Esophagus (tissue), 2 donors: ENCODE results near the gene SPATA20. TPM values are rescaled to one million over a fixed set of nuclear protein-coding genes. Genes with fewer than 3 reads are reported as not detected.

Experiments
- H3K27ac ChIP-seq, 2 donors: one replicate each; pipeline ENCODE4 v1.5.1; 2013; ENCODE audit warnings: low read depth in 2 of 2, mild to moderate bottlenecking in 2 of 2, inconsistent platforms in 1 of 2, low read length in 1 of 2, moderate library complexity in 1 of 2
- H3K27me3 ChIP-seq, 2 donors: one replicate each; pipeline ENCODE4 v1.6.1; 2013; ENCODE audit warnings: low read length in 2 of 2, control low read depth in 1 of 2, mild to moderate bottlenecking in 1 of 2; ENCODE audit not compliant: insufficient read depth in 2 of 2, control insufficient read depth in 1 of 2
- H3K36me3 ChIP-seq, 2 donors: one replicate each; pipeline ENCODE4 v1.6.1; 2013; ENCODE audit warnings: low read length in 1 of 2; ENCODE audit not compliant: control insufficient read depth in 2 of 2, insufficient read depth in 2 of 2
- H3K4me1 ChIP-seq, 2 donors: one replicate each; pipeline ENCODE4 v1.6.1; 2013; ENCODE audit warnings: low read length in 1 of 2; ENCODE audit not compliant: control insufficient read depth in 2 of 2, insufficient read depth in 2 of 2
- H3K4me3 ChIP-seq, 2 donors: one replicate each; pipeline ENCODE4 v1.5.1; 2013; ENCODE audit warnings: low read length in 2 of 2, mild to moderate bottlenecking in 2 of 2, low read depth in 1 of 2, moderate library complexity in 1 of 2
- H3K9me3 ChIP-seq, 2 donors: one replicate each; pipeline ENCODE4 v1.6.1; 2013; ENCODE audit warnings: mild to moderate bottlenecking in 2 of 2, low read depth in 1 of 2, low read length in 1 of 2, moderate library complexity in 1 of 2; ENCODE audit not compliant: control insufficient read depth in 2 of 2, insufficient read depth in 1 of 2
- WGBS, 2 donors: extraction: QIAGEN DNeasy Blood & Tissue Kit; methylation state at CpG; one replicate each; pipeline ENCODE4 v1.1.7; 2013; 5-methylcytosine and 5-hydroxymethylcytosine counted together
- polyA plus RNA-seq, 2 donors: library from polyadenylated mRNA; stranded (reverse); fragments of 200-250 nt; gene quantifications; one replicate each; pipeline ENCODE4 v1.2.3, GENCODE V29; 2013
- donor health status: healthy with polysubstance abuse.
- donor health status: Bipolar disorder and iron deficiency.

The SPATA20 gene
- polyA plus RNA-seq, 2 donors, result 11.5 to 26.7 TPM

DNA sequence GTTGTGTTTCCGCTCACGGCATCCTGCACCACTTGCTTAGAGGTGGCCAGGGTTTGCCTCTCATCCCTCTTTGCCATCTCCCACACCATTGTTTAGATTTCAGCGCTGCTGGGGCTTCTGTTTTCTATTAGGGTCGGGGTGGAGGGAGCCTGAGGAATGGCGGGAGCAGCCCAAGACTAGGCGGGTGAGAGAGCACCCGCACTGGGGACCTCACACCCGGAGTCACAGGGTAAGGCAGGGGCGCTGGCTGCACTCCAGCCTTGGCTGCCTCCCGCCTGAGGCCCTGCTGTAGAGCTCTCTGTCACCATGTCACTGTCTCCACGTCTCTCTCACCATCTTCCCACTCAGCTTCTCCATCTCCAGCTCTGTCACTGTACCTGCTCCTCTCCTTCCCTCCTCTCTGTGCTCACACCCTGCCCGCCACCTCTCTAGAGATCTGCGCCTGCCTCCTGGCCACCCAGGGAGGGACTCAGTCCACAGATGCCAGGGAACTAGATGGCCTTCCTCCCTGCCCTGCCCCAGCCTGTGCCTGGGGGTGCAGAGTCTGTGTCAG is 54.9 kb downstream of the SPATA20 start:
- Histone ChIP-seq H3K27ac (no peak overlapping the region), H3K4me3 (no peak overlapping the region), H3K27me3 (no peaks in the 10 kb centered on the region), H3K4me1 (peaks cover 0 to 2% of the 10 kb centered on the region in 2 donors), H3K36me3 (no peaks in the 10 kb centered on the region), H3K9me3 (no peaks in the 10 kb centered on the region)
- WGBS, 2 donors, result 67 to 71% methylated on average over 13 of the region's 13 CpGs

DNA sequence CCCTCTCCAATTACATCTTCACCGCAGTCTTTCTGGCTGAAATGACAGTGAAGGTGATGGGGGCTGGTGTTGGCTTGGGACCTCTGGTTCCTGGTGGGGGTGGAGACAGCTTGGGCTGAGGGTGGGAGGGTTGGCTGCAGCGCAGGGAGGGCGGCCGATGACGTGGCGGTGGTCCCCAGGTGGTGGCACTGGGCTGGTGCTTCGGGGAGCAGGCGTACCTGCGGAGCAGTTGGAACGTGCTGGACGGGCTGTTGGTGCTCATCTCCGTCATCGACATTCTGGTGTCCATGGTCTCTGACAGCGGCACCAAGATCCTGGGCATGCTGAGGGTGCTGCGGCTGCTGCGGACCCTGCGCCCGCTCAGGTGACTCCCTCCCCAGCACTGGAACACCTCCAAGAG is 55.9 kb downstream of the SPATA20 start:
- Histone ChIP-seq H3K27ac (no peak overlapping the region), H3K4me1 (peaks cover 0 to 2% of the 10 kb centered on the region in 2 donors), H3K27me3 (no peaks in the 10 kb centered on the region), H3K36me3 (no peaks in the 10 kb centered on the region), H3K4me3 (no peak overlapping the region), H3K9me3 (no peaks in the 10 kb centered on the region)
- 81 to 88% methylated on average over 18 of the region's 18 CpGs for WGBS, 2 donors

DNA sequence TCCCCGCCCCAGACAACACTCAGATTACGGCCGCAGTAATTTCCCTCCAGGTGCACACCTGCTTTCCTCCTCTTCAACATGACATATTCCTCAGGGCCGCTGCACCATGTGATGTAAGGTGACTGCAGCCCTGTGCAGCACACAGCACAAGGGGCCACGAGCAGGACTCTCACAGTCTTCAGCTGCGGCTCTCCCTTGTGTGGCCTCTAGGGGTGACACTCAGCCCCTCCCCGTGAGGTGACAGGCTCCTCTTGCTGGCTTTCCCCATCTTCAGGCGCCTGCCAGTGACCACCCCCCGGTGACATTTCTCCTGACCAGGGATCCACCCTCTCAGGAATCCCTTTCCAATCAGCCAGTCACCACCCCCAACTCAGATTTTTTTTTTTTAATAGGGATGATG is 56.4 kb downstream of the SPATA20 start:
- Histone ChIP-seq H3K36me3 (no peaks in the 10 kb centered on the region), H3K4me1 (peaks cover 0 to 2% of the 10 kb centered on the region in 2 donors), H3K4me3 (no peak overlapping the region), H3K27ac (no peak overlapping the region), H3K9me3 (no peaks in the 10 kb centered on the region), H3K27me3 (no peaks in the 10 kb centered on the region)
- WGBS, 2 donors, result 56 to 64% methylated on average over 9 of the region's 9 CpGs

DNA sequence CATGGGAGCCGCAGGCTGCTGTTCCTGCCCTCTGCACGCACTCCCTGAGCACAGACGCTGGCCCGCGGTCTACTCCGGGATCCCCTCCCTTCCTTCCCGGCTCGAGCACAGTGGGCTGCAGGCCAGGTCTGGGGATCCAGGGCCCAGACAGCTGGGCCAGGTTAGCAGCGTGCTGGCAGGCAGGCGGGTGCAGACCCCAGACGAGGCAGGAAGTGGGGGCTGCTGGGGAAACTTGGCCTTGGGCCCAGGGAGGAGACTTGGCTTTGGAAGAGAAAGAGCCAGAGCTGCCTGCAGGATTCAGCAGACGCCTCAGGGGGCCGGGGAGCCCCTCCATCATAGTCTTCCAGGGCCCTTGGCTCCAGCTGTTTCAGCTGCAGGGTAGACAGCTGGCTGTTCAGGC is 57.5 kb downstream of the SPATA20 start:
- no peaks in the 10 kb centered on the region for H3K27me3 ChIP-seq
- 6 to 16% methylated on average over 11 to 13 of the region's 13 CpGs for WGBS, 2 donors
- H3K4me1 ChIP-seq, result peaks cover 0 to 2% of the 10 kb centered on the region in 2 donors
- no peaks in the 10 kb centered on the region for H3K36me3 ChIP-seq
- no peaks in the 10 kb centered on the region for H3K9me3 ChIP-seq
- H3K4me3 ChIP-seq, result no peak overlapping the region
- no peak overlapping the region for H3K27ac ChIP-seq

DNA sequence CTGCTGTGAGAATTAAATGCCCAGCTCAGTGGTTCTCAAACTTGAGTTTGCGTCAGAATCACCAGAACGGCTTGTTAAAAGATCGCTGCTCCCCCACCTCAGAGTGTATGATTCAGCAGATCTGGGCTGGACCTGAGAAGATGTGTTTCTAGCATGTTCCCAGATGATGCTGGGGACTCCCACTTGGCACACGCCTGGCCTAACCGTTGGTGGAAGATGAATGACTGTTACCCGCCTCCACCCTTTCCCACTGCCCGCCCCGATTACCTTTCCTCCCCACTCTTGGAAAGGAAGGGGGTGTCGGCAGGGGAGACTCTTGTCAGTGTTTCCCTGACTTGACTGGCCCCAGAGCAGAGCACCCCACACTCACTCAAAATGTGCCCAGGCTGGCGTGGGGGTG is 58.5 kb downstream of the SPATA20 start:
- WGBS, 2 donors, result 68 to 72% methylated on average over 10 of the region's 10 CpGs
- Histone ChIP-seq H3K36me3 (no peaks in the 10 kb centered on the region), H3K4me3 (no peak overlapping the region), H3K4me1 (peaks cover 0 to 2% of the 10 kb centered on the region in 2 donors), H3K27ac (no peak overlapping the region), H3K27me3 (no peaks in the 10 kb centered on the region), H3K9me3 (no peaks in the 10 kb centered on the region)

Other genes starting within 250 kb of the SPATA20 start
- gene XYLT2, start 201.0 kb upstream of the SPATA20 start, polyA plus RNA-seq, result 10 to 100 TPM in 1 of 2 donors, 1 to 10 TPM in 1; 6.0 to 12.1 TPM
- gene MRPL27, start 174.0 kb upstream of the SPATA20 start, polyA plus RNA-seq, result 100 to 1,000 TPM; 106 to 119 TPM
- 1 to 10 TPM; 2.0 to 3.6 TPM for gene EME1, start 173.9 kb upstream of the SPATA20 start, polyA plus RNA-seq
- gene LRRC59, start 149.7 kb upstream of the SPATA20 start, polyA plus RNA-seq, result 10 to 100 TPM; 18.7 to 52.1 TPM
- 10 to 100 TPM; 13.5 to 22.6 TPM for gene ACSF2, start 121.0 kb upstream of the SPATA20 start, polyA plus RNA-seq
- under 1 TPM; 0.13 to 0.18 TPM for gene CHAD, start 78.3 kb upstream of the SPATA20 start, polyA plus RNA-seq
- gene RSAD1, start 68.3 kb upstream of the SPATA20 start, polyA plus RNA-seq, result 10 to 100 TPM; 11.9 to 16.9 TPM
- gene MYCBPAP, start 38.7 kb upstream of the SPATA20 start, polyA plus RNA-seq, result under 1 TPM; 0.05 to 0.22 TPM
- gene EPN3, start 14.4 kb upstream of the SPATA20 start, polyA plus RNA-seq, result 10 to 100 TPM; 40.5 to 59.8 TPM
- gene CACNA1G, start 13.5 kb downstream of the SPATA20 start, polyA plus RNA-seq, result under 1 TPM; 0.06 to 0.13 TPM
- 10 to 100 TPM; 17.7 to 32.0 TPM for gene ABCC3, start 87.7 kb downstream of the SPATA20 start, polyA plus RNA-seq
- 1 to 10 TPM; 7.2 to 7.5 TPM for gene ANKRD40, start 160.7 kb downstream of the SPATA20 start, polyA plus RNA-seq
- gene LUC7L3, start 172.4 kb downstream of the SPATA20 start, polyA plus RNA-seq, result 10 to 100 TPM; 46.6 to 80.7 TPM
- gene ANKRD40CL, start 220.3 kb downstream of the SPATA20 start, polyA plus RNA-seq, result not detected